KMS-11 (cell line): ENCODE measurements around the gene C1orf198.

ENCODE experiments used
- H2AFZ ChIP-seq: fragments of 200-600 bp; sonication (generic); 2 replicates; pipeline ENCODE4 v1.6.1; 2016; ENCODE audit warnings: antibody characterized with exemption, mixed run types, low read depth
- H3K27ac ChIP-seq: fragments of 200-600 bp; sonication (generic); 2 replicates; pipeline ENCODE4 v1.6.1; 2016; ENCODE audit warnings: mild to moderate bottlenecking, mixed run types
- H3K27me3 ChIP-seq: fragments of 200-600 bp; sonication (generic); 2 replicates; pipeline ENCODE4 v1.6.1; 2017; ENCODE audit warnings: mild to moderate bottlenecking, low read depth, mixed run types, moderate library complexity; ENCODE audit not compliant: insufficient read depth
- H3K36me3 ChIP-seq: fragments of 200-600 bp; sonication (generic); 2 replicates; pipeline ENCODE4 v1.6.1; 2017; ENCODE audit warnings: mild to moderate bottlenecking, mixed run types; ENCODE audit not compliant: insufficient read depth
- H3K4me1 ChIP-seq: fragments of 200-600 bp; sonication (generic); 2 replicates; pipeline ENCODE4 v1.6.1; 2016; ENCODE audit warnings: mild to moderate bottlenecking, low read depth, mixed run types; ENCODE audit not compliant: poor library complexity, severe bottlenecking
- H3K4me2 ChIP-seq: fragments of 200-600 bp; sonication (generic); 2 replicates; pipeline ENCODE4 v1.7.0; 2016; ENCODE audit warnings: mild to moderate bottlenecking, mixed run types
- H3K4me3 ChIP-seq: fragments of 200-600 bp; sonication (generic); IDR thresholded peaks from 2 replicates; pipeline ENCODE4 v1.6.1; 2017; ENCODE audit warnings: low read depth, low read length, mixed read lengths; ENCODE audit not compliant: insufficient read depth
- H3K79me2 ChIP-seq: fragments of 200-600 bp; sonication (generic); 2 replicates; pipeline ENCODE4 v1.6.1; 2016; ENCODE audit warnings: low read depth, mixed run types; ENCODE audit not compliant: insufficient read depth
- H3K9ac ChIP-seq: fragments of 200-600 bp; sonication (generic); 2 replicates; pipeline ENCODE4 v1.6.1; 2016; ENCODE audit warnings: mild to moderate bottlenecking, mixed run types
- H4K20me1 ChIP-seq: fragments of 200-600 bp; sonication (generic); 2 replicates; pipeline ENCODE4 v1.6.1; 2016; ENCODE audit warnings: mild to moderate bottlenecking, mixed run types; ENCODE audit not compliant: insufficient read depth
- TF ChIP-seq, protein P1 (sequence below): fragments of 200-600 bp; sonication (generic); conservative IDR thresholded peaks from 2 replicates; pipeline ENCODE4 v1.6.1; 2017; ENCODE audit warnings: low read depth, mild to moderate bottlenecking, antibody characterized with exemption, low read length, moderate library complexity, mixed read lengths

C1orf198 gene

DNA sequence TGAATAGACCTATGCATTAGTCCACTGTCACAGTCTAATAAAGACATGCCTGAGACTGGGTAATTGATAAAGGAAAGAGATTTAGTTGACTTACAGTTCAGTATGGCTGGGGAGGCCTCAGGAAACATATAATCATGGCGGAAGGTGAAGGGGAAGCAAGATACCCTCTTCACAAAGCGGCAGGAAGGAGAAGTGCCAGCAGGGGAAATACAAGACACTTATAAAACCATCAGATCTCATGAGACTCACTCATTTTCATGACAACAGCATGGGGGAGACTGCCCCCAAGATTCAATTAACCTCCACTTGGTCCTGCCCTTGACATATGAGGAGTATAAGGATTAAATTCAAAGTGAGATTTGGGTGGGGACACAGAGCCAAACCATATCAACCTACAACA is 61.8 kb downstream of the C1orf198 start:
- TF ChIP-seq, protein P1, sequence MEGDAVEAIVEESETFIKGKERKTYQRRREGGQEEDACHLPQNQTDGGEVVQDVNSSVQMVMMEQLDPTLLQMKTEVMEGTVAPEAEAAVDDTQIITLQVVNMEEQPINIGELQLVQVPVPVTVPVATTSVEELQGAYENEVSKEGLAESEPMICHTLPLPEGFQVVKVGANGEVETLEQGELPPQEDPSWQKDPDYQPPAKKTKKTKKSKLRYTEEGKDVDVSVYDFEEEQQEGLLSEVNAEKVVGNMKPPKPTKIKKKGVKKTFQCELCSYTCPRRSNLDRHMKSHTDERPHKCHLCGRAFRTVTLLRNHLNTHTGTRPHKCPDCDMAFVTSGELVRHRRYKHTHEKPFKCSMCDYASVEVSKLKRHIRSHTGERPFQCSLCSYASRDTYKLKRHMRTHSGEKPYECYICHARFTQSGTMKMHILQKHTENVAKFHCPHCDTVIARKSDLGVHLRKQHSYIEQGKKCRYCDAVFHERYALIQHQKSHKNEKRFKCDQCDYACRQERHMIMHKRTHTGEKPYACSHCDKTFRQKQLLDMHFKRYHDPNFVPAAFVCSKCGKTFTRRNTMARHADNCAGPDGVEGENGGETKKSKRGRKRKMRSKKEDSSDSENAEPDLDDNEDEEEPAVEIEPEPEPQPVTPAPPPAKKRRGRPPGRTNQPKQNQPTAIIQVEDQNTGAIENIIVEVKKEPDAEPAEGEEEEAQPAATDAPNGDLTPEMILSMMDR: no peak
- Histone ChIP-seq H2AFZ (no peak overlapping the region), H3K79me2 (no peaks in the 10 kb centered on the region), H3K4me3 (no peak overlapping the region), H3K27ac (no peak overlapping the region), H3K9ac (no peak overlapping the region), H3K4me1 (no peaks in the 10 kb centered on the region), H3K4me2 (no peak overlapping the region), H3K36me3 (no peaks in the 10 kb centered on the region), H4K20me1 (no peaks in the 10 kb centered on the region), H3K27me3 (no peaks in the 10 kb centered on the region)

GRCh38 chr1:230804396-230804795 is 63.9 kb downstream of the C1orf198 start:
- no peaks in the 10 kb centered on the region for H4K20me1 ChIP-seq
- no peaks in the 10 kb centered on the region for H3K79me2 ChIP-seq
- no peak overlapping the region for H2AFZ ChIP-seq
- no peak overlapping the region for H3K9ac ChIP-seq
- H3K4me2 ChIP-seq: no peak overlapping the region
- H3K4me1 ChIP-seq: no peaks in the 10 kb centered on the region
- H3K36me3 ChIP-seq: no peaks in the 10 kb centered on the region
- no peak overlapping the region for H3K27ac ChIP-seq
- no peak overlapping the region for H3K4me3 ChIP-seq
- H3K27me3 ChIP-seq: no peaks in the 10 kb centered on the region
- TF ChIP-seq, protein P1: no peak

GRCh38 chr1:230800891-230801840 is 67.2 kb downstream of the C1orf198 start:
- Histone ChIP-seq H4K20me1 (no peaks in the 10 kb centered on the region), H3K4me3 (no peak overlapping the region), H3K9ac (no peak overlapping the region), H3K27me3 (no peaks in the 10 kb centered on the region), H3K4me1 (no peaks in the 10 kb centered on the region), H3K36me3 (no peaks in the 10 kb centered on the region), H2AFZ (no peak overlapping the region), H3K27ac (no peak overlapping the region), H3K4me2 (no peak overlapping the region), H3K79me2 (no peaks in the 10 kb centered on the region)
- TF ChIP-seq, protein P1: no peak

DNA sequence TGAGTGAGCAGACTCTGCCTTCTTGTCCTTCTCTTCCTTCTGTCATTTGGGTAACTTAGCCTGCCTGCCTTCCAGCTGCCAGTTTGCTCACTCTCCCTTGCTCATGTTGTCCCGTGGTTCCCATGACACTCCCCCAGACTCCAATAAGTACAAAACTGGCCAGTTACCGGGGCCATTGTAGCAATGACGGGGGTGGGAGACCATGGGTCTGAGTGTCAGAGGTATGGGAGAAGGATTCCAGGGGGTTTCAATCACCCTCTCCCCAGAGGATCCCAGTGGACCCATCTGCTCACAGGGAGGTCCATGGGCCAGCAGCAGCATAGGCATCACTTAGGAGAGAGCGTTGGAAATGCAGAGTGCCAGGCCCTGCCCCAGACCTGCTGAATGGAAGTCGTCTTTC is 69.8 kb downstream of the C1orf198 start:
- H3K27me3 ChIP-seq: no peaks in the 10 kb centered on the region
- no peaks in the 10 kb centered on the region for H4K20me1 ChIP-seq
- no peaks in the 10 kb centered on the region for H3K36me3 ChIP-seq
- H3K27ac ChIP-seq: no peak overlapping the region
- no peak overlapping the region for H3K9ac ChIP-seq
- H2AFZ ChIP-seq: no peak overlapping the region
- H3K79me2 ChIP-seq: no peaks in the 10 kb centered on the region
- H3K4me2 ChIP-seq: no peak overlapping the region
- H3K4me3 ChIP-seq: no peak overlapping the region
- no peaks in the 10 kb centered on the region for H3K4me1 ChIP-seq
- TF ChIP-seq, protein P1: no peak
